EL (cell line): ENCODE results near the gene SIRT7.

ENCODE experiments used
- DNase-seq: peaks from one replicate; pipeline ENCODE4 v3.0.0-alpha.2; 2016

SIRT7 gene

GRCh38 chr17:81885454-81885853 lies 32.5 kb downstream of the SIRT7 start:
- no peak for DNase-seq

DNA sequence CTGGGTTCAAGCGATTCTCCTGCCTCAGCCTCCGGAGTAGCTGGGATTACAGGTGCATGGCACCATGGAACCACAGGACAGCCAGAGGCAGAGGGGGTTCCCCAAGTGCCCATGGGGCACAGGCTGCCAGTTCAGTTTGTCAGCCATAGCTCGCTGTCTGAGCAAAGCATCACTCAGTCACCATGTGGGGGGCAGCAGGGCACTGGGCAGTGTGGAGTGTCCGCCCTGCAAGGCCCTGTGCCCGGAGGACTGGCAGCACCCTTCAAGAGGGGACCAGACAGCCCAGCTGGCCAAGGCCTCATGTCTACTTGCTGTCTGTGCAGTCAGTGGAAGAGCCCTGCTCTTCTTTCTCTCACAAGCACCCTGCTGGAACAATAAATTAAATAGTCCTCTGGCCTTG lies 33.0 kb downstream of the SIRT7 start:
- DNase-seq, result no peak

- DNase-seq, result no peak
Observed at GRCh38 chr17:81884520-81884919, 33.5 kb downstream of the SIRT7 start.

GRCh38 chr17:81879121-81879520 lies 38.9 kb downstream of the SIRT7 start:
- no peak for DNase-seq

DNA sequence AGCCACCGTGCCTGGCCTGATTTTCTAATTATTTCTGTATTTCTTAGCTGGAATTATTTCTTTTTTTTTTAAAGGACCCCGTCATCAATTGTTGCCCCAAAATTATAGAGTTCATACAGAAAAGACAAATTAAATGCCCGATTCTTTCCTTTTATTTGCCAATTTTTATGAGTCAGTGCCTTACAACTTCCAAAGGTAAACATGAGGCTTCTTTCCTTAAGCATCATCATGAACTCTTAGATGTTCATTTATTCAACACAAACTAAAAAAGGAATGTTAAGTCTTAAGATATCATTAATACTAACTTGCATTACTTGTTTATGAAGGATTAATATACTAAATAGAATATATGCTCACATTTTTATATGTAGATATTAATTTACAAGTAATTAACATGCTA lies 39.7 kb downstream of the SIRT7 start:
- DNase-seq, result no peak

- no peak for DNase-seq
Observed at GRCh38 chr17:81877569-81877968, 40.4 kb downstream of the SIRT7 start.

DNA sequence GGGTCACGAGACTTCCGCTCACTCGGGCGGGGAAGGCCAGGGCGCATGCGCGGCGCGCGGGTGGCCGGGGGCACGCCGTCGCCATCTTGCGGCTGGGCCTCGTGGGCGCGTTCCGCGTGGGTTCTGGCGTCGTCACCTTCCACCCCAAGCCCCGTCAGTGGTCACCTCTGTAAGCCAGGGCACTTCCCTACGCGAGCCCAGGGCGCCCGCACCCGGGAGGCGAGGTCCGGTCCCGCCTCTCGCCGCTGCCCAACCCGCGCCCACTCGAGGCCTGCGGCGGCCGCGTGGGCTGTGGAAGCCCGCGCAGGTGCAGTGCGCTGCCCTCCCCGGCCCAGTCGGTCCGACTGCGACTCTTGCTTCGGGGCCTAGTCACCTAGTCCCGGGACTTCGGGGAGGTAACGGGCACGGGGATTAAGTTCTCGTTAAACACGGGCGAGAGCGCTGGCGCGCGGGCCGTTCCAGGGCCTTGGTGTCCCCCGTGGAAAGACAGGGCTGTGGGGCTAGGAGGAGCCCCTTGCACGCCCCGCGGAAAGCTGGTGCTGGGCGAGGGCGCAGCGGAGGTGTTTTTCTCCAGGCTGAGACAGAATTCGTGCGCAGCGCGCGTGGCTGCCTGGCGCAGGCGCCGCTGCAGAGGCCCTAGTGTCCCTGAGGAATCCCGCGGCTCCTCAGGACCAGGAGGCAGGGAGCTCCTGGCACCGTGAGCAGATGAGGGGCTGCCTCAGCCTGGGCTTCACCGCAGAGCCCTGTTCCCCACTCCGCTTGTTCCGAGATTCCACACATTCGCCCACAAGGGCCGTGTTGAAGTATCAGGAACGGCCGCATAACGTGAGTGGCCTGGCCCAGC lies 46.4 kb downstream of the SIRT7 start:
- DNase-seq, result peak; percentile 89

DNA sequence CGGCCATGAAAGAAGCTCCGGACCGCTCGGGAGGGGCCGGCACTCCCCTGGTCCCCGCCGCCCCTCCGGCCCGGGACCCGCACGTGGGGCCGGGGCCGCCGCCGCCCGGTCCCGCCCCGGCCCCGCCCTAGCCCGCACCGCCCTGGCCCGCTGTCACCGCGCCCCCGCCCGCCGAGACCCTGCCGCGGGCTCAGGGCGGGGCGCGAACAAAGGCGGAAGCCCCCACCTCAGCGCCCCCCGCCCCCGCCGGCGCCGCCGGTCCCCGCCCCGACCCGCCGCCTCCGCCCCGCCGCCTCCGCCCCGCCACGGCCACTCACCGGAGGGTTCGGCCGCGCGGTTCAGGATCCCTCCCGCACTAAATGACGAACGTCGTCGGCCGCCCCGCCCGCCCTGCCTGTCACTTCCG lies 47.0 kb downstream of the SIRT7 start, which contains the start of gene ARHGDIA:
Gene ARHGDIA (minus strand): TSS at position 357 of the 406 bp plus-strand sequence. CDS start 1,407 bp downstream, outside the sequence.
- DNase-seq, result no peak

DNA sequence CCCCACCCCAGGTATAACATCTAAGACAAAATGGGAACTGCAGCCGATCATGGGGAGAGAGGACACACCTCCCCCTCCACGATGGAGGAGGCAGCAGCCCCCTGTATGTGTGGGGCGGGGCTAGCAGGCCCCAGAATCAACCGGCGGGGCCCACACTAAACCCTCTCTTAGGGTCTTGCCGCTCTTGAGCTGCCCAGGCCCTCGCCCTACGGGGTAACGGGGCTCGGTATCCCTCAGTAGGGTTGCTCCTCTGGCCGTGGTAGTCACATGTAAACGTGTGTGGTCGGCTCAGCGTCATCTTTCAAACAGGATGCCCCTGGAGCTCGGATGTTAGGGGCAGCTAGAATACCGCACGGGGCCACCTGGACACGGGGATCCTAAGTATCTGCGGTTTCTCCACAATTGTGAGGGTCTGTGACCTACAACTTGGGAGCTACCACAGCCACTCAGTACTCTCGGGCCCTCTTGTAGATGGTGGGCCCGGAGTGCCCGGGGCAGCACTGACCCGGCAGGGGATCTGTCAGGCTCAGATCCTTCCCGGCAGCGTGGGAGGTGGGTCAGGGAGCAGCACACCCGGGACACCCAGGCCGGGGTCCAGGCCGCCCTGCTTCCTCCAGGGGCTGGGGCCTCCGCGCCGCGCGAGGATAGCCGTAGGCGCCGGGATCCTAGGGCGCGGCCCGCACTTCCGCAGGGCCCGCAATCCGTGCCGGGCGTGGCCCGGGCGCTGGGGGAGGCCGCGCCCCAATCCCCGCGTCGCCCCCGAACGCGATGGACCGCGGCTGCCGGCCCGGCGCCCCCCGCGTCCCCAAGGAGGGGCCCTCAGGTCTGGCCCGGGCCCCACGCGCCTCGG lies 47.6 kb downstream of the SIRT7 start:
- DNase-seq, result peak; percentile 61

DNA sequence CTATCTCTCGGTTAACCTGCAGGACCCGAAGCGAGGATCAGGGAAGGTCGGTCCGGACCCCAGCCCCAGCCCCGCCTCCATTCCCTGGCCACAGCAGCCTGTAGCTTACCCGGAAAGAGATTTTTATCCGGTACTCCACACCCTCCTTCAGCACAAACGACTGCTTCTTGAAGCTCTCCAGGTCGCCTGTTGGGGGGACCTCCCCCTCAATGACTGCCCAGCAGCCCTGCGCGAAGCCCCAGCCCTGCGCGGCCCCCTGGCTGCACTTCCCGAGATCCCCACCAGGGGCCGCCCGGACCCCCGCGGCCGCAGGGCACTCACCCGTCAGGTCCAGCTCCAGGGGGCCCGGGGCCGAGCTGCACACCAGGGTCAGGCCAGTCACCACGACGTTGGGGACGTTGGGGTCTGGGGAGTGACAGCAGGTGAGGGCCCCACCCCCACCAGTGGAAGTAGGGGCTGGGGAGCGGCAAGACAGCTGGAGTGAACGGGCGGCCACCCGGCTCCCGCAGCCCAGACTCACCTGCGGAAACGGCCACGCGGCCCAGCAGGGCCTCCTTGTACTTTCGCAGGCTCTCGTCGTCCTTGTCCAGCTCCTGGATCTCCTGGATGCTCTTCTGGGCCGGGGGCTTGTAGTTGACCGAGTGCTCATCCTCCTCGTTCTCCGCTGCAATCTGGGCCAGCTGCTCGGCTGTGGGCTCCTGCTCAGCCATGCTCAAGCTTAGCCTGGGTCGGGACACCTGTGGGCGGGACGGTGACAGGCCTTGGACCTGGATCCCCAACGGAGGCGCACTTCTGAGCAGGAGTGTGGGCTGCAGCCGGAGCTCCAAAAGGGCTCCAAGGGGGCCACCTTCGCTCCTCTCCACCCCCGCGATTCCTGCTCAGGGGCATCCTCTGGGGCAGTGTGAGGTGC lies 48.5 kb downstream of the SIRT7 start:
- DNase-seq, result peak; percentile 60

DNA sequence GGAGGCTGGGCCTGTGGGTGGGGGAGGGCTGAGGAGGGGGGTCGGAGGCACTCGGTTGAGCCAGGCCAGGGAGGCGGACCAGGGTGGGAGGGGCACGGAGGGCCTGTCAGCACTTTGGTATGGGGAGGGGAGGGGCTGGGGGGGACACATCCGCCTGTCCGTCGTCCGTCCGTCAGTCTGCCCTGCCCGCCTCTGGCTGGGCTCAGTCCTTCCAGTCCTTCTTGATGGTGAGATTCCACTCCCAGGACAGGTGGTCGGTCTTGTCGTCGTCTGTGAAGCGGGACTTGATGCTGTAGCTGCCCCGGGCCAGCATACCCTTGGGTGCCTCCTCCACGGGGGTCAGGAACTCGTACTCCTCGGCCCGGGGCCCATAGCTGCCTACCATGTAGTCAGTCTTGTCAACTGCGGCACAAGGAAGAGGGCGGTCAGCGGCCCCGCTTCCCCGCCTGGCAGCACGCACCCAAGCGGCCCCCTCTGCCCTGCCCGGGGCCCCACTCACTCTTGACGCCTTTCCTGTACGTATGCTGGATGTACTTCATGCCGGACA lies 49.2 kb downstream of the SIRT7 start:
- DNase-seq, result peak; percentile 94

GRCh38 chr17:81867991-81868673 lies 49.8 kb downstream of the SIRT7 start:
- no peak for DNase-seq

GRCh38 chr17:81867170-81867990 lies 50.6 kb downstream of the SIRT7 start:
- peak; percentile 69 for DNase-seq

- no peak for DNase-seq
Observed at GRCh38 chr17:81866440-81867169, 51.4 kb downstream of the SIRT7 start.

GRCh38 chr17:81865733-81866439 lies 52.1 kb downstream of the SIRT7 start:
- DNase-seq, result peak; percentile 29

- DNase-seq, result no peak
Observed at GRCh38 chr17:81865358-81865732, 52.6 kb downstream of the SIRT7 start.

DNA sequence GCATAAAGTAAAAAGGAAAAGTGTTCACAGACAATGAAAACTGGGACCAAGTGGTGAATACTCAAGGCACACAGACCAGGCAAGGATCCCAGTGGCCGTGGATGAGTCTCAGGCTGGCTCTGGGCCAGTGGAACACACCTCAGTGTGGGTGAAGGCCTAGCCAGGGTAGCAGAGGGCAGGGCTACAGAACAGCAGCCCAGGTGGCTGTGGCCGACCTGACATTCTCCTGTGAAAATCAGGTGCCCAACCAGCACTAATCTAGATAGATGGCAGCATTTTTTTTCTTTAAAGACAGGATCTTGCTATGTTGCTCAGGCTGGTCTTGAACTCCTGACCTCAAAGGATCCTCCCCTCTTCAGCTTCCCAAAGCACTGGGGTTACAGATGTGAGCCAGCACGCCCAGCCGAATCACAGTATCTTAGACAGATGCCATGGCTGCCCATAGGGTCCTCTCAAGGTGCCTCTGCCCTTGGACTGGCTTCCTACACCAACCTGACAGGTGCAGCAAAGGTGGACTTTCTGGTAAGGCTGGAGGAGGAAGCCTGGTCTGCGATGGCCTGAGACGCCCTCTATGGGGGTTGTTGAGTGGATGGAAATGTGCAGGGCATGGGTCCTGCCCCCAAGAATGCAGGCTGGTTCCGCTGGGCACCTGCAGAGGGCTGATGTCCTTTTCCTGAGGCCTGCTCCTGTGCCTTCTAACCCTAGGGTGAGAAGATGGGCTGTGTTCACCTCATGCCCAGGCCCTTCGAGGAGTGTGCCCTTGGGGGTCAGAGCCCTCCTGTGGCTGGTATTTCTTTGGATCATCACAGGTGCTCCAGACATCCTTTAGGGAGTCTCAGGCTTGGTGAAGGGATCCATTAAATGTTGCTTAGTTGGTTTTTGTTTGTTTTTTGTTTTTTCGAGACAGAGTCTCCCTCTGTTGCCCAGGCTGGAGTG lies 53.9 kb downstream of the SIRT7 start:
- no peak for DNase-seq

- DNase-seq, result no peak
Observed at GRCh38 chr17:81863123-81863675, 54.8 kb downstream of the SIRT7 start.
